Uterus (tissue), 4 donors: ENCODE results near the gene SNAPIN. TPM values are rescaled to one million over a fixed set of nuclear protein-coding genes. Genes with fewer than 3 reads are reported as not detected.
A peak's percentile ranks its signal among the peaks of the same experiment; 100 is the strongest.

Source experiments
- DNase-seq, 2 donors: peaks; one replicate each; pipeline ENCODE4 v3.0.0-alpha.2; 2019 to 2020
- H3K27ac ChIP-seq, 2 donors: fragments of 200-600 bp; sonication (generic); 1 replicate in 1 of 2; 2 replicates in 1 of 2; pipeline ENCODE4 v1.5.1; 2016 to 2018
- H3K27me3 ChIP-seq, 2 donors: fragments of 200-600 bp; sonication (generic); one replicate each; pipeline ENCODE4 v1.5.1; 2018 to 2019; ENCODE audit warnings: control low read depth in 1 of 2
- H3K36me3 ChIP-seq, 2 donors: fragments of 200-600 bp; sonication (generic); one replicate each; pipeline ENCODE4 v1.5.1; 2019; ENCODE audit warnings: control low read depth in 1 of 2
- H3K4me1 ChIP-seq, 2 donors: fragments of 200-600 bp; sonication (generic); one replicate each; pipeline ENCODE4 v1.5.1; 2018 to 2019; ENCODE audit warnings: control low read depth in 1 of 2
- H3K4me3 ChIP-seq, 2 donors: fragments of 200-600 bp; sonication (generic); 1 replicate in 1 of 2; 2 replicates in 1 of 2; pipeline ENCODE4 v1.5.1; 2018 to 2019; ENCODE audit warnings: mild to moderate bottlenecking in 1 of 2
- H3K9me3 ChIP-seq, 2 donors: fragments of 200-600 bp; sonication (generic); one replicate each; pipeline ENCODE4 v1.5.1; 2019; ENCODE audit warnings: control low read depth in 1 of 2
- CTCF ChIP-seq, 4 experiments: fragments of 200-600 bp in 2 of 4; fragments of 450-650 bp in 2 of 4; sonication (generic) in 2 of 4; IDR thresholded peaks; one replicate each; pipeline ENCODE4 v1.5.1; 2016 to 2019; ENCODE audit warnings: antibody characterized with exemption in 4 of 4, mild to moderate bottlenecking in 2 of 4, moderate library complexity in 1 of 4
- POLR2A ChIP-seq, 2 donors: fragments of 450-650 bp; IDR thresholded peaks; one replicate each; pipeline ENCODE4 v1.6.1; 2016; ENCODE audit warnings: antibody characterized with exemption in 2 of 2, mild to moderate bottlenecking in 1 of 2, moderate library complexity in 1 of 2
- intact Hi-C: fragments of 100-400 bp; cut with DNase I; formaldehyde crosslinking; loops from one replicate; pipeline ENCODE4 v1.15.1; 2023; ENCODE audit warnings: low total_unique reads
- total RNA-seq, 4 donors: library from RNA; depleted of rRNA in 3 of 4; stranded (reverse); fragments of >200 nt in 3 of 4; gene quantifications; one replicate each; pipeline versions ENCODE4 v1.1.0 to v1.2.4, GENCODE V29; 2014 to 2023
- donor health status: DM: yes; HTN: yes; CAD: no.

SNAPIN gene
- total RNA-seq, 4 donors from 2014 or later = 35.5 to 101 (median 71.3) TPM

- Histone ChIP-seq H3K4me3 (peak within 1 kb of the TSS; percentile 53 to 78), H3K4me1 (peaks cover 0 to 6% of the 10 kb centered on the region in 2 donors), H3K27ac (peak within 1 kb of the TSS; percentile 93 to 98), H3K36me3 (no peaks in the 10 kb centered on the region), H3K27me3 (no peaks in the 10 kb centered on the region), H3K9me3 (no peaks in the 10 kb centered on the region)
- intact Hi-C loops = no loop called here
- TF ChIP-seq POLR2A (IDR thresholded peaks at IDR 0.05) (no peak), CTCF (IDR thresholded peaks at IDR 0.05) (no peak)
- DNase-seq = peak in 1 of 2 donors; percentile 37
Observed at GRCh38 chr1:153627715-153628626, 30.5 kb upstream of the SNAPIN start, which contains the start of gene S100A1. S100A1 (plus strand) TSS chr1:153628434; CDS start chr1:153630522, 2,088 bp downstream.

GRCh38 chr1:153628638-153629342, 29.7 kb upstream of the SNAPIN start:
- no peaks in the 10 kb centered on the region for H3K9me3 ChIP-seq
- intact Hi-C loops = no loop called here
- TF ChIP-seq POLR2A (IDR thresholded peaks at IDR 0.05) (no peak), CTCF (IDR thresholded peaks at IDR 0.05) (no peak)
- H3K27me3 ChIP-seq = no peaks in the 10 kb centered on the region
- H3K27ac ChIP-seq = peak overlapping the region; percentile 93 to 98
- peaks cover 0 to 6% of the 10 kb centered on the region in 2 donors for H3K4me1 ChIP-seq
- H3K36me3 ChIP-seq = no peaks in the 10 kb centered on the region
- H3K4me3 ChIP-seq = no peak overlapping the region
- DNase-seq = no peak

GRCh38 chr1:153629343-153629665, 29.2 kb upstream of the SNAPIN start:
- TF ChIP-seq CTCF (IDR thresholded peaks at IDR 0.05) (no peak), POLR2A (IDR thresholded peaks at IDR 0.05) (no peak)
- Histone ChIP-seq H3K36me3 (no peaks in the 10 kb centered on the region), H3K27ac (no peak overlapping the region), H3K4me1 (peaks cover 0 to 6% of the 10 kb centered on the region in 2 donors), H3K4me3 (no peak overlapping the region), H3K9me3 (no peaks in the 10 kb centered on the region), H3K27me3 (no peaks in the 10 kb centered on the region)
- DNase-seq = no peak
- intact Hi-C loops = no loop called here

GRCh38 chr1:153629971-153630370, 28.5 kb upstream of the SNAPIN start:
- DNase-seq = no peak
- Histone ChIP-seq H3K4me3 (no peak overlapping the region), H3K27ac (no peak overlapping the region), H3K36me3 (no peaks in the 10 kb centered on the region), H3K4me1 (peaks cover 0 to 6% of the 10 kb centered on the region in 2 donors), H3K9me3 (no peaks in the 10 kb centered on the region), H3K27me3 (no peaks in the 10 kb centered on the region)
- intact Hi-C loops = no loop called here
- no peak for TF ChIP-seq CTCF (IDR thresholded peaks at IDR 0.05)
- no peak for TF ChIP-seq POLR2A (IDR thresholded peaks at IDR 0.05)

GRCh38 chr1:153630384-153630783, 28.1 kb upstream of the SNAPIN start:
- Histone ChIP-seq H3K9me3 (no peaks in the 10 kb centered on the region), H3K27me3 (no peaks in the 10 kb centered on the region), H3K36me3 (no peaks in the 10 kb centered on the region), H3K4me1 (peaks cover 0 to 8% of the 10 kb centered on the region in 2 donors), H3K4me3 (no peak overlapping the region), H3K27ac (no peak overlapping the region)
- TF ChIP-seq POLR2A (IDR thresholded peaks at IDR 0.05) (no peak), CTCF (IDR thresholded peaks at IDR 0.05) (no peak)
- intact Hi-C loops = no loop called here
- DNase-seq = no peak
